ENCODE data around the gene CHKA. TPM values are rescaled to one million over a fixed set of nuclear protein-coding genes. Genes with fewer than 3 reads are reported as not detected.
A peak's percentile ranks its signal among the peaks of the same experiment; 100 is the strongest.

Gene CHKA
- total and polyA plus RNA-seq, 2 of the 4 experiments (the other 2 are of a cell fraction), result 4.5 to 8.4 TPM

- no peak overlapping the region for H2BK120ac ChIP-seq (ENCODE audit: low read depth, low read length)
- ATAC-seq (ENCODE audit: low read depth) (no peak), DNase-seq (no peak)
- H3K18ac ChIP-seq (ENCODE audit: low read depth, low read length), result no peak overlapping the region
- no peak overlapping the region for H2BK5ac ChIP-seq (ENCODE audit: low read depth, low read length, poor library complexity, severe bottlenecking)
- peak overlapping the region; percentile 57 for H2AK5ac ChIP-seq (ENCODE audit: low read depth, low read length)
- ChIA-PET POLR2A (ENCODE audit: unreplicated experiment) (no interaction called here), CTCF (interaction anchor here (0.6 kb wide), 1 partner anchor 105 kb away, joined by 5 read pairs; no protein-coding TSS in a partner anchor)
- H3K9me1 ChIP-seq (ENCODE audit: insufficient read depth, low read length), result peaks cover 26% of the 10 kb centered on the region
- peaks cover 28% of the 10 kb centered on the region for H3K4me1 ChIP-seq (ENCODE audit: control insufficient read depth, insufficient read depth, low read length)
- in situ Hi-C loops (cut with MboI; ENCODE audit: low sequenced_read_pairs), result no loop called here
- WGBS, 2 experiments (ENCODE audit: extremely low coverage in 2 of 2, insufficient read length in 1 of 2), result 94% methylated on average over 4 of the region's 16 CpGs; no CpG with 5 or more reads in 1 of the 2 experiments
- no peaks in the 10 kb centered on the region for H4K20me1 ChIP-seq (ENCODE audit: insufficient read depth, low read length)
- H3K36me3 ChIP-seq (ENCODE audit: control insufficient read depth, insufficient read depth, low read length), result no peaks in the 10 kb centered on the region
- no peak overlapping the region for H2AFZ ChIP-seq (replicated peaks; ENCODE audit: low read length, poor library complexity)
- no peak overlapping the region for H3K14ac ChIP-seq (replicated peaks; ENCODE audit: low read depth, low read length)
- no peak overlapping the region for H3K4ac ChIP-seq (ENCODE audit: low read depth, low read length)
- H3K56ac ChIP-seq (ENCODE audit: extremely low read depth, insufficient read depth, low read length), result no peak overlapping the region
- H3K27ac ChIP-seq (ENCODE audit: insufficient read depth, low read length), result no peak overlapping the region
- no peak overlapping the region for H3K4me3 ChIP-seq (ENCODE audit: insufficient read depth, low read depth, low read length)
- H2BK20ac ChIP-seq (ENCODE audit: low read depth, low read length), result no peak overlapping the region
- H2AK9ac ChIP-seq (replicated peaks; ENCODE audit: low read depth, low read length, poor library complexity), result no peak overlapping the region
- no peak overlapping the region for H3K9ac ChIP-seq (ENCODE audit: low read depth, low read length)
- H4K5ac ChIP-seq (ENCODE audit: low read depth, low read length), result no peak overlapping the region
- H3K9me3 ChIP-seq (ENCODE audit: control insufficient read depth, insufficient read depth, low read length), result no peaks in the 10 kb centered on the region
- no peak overlapping the region for H3K23ac ChIP-seq (ENCODE audit: low read depth, low read length)
- peaks cover 12 to 31% of the 10 kb centered on the region in 2 experiments; a peak in 3 of 4 replicates for H3K79me1 ChIP-seq (ENCODE audit: low read depth in 1 of 2, low read length in 2 of 2)
- H3K27me3 ChIP-seq (ENCODE audit: control insufficient read depth, insufficient read depth, low read length), result no peaks in the 10 kb centered on the region
- no peak overlapping the region for H4K91ac ChIP-seq (ENCODE audit: insufficient read depth, low read depth, low read length)
- no peak overlapping the region for H4K8ac ChIP-seq (ENCODE audit: low read depth in 2 of 2, low read length in 2 of 2)
- H2BK15ac ChIP-seq (ENCODE audit: low read depth, low read length), result no peak overlapping the region
- no TSS peak for BruUV-seq (replicated peaks)
- H3K4me2 ChIP-seq (ENCODE audit: low read depth, low read length), result no peak overlapping the region
- dilution Hi-C loops (cut with HindIII; ENCODE audit: low sequenced_read_pairs, unreplicated experiment), result no loop called here
- intact Hi-C loops (cut with micrococcal nuclease), result no loop called here
- TF ChIP-seq RFX5 (IDR thresholded peaks at IDR 0.05; ENCODE audit: low read depth, low read length), result no peak
- TF ChIP-seq MAZ (IDR thresholded peaks at IDR 0.05; ENCODE audit: borderline replicate concordance, low read depth, low read length), result no peak
- no peak for TF ChIP-seq CEBPB (IDR thresholded peaks at IDR 0.05; ENCODE audit: low read depth, low read length)
- no peak for TF ChIP-seq FOS (IDR thresholded peaks at IDR 0.05; ENCODE audit: low read depth, low read length)
- TF ChIP-seq, protein P1, sequence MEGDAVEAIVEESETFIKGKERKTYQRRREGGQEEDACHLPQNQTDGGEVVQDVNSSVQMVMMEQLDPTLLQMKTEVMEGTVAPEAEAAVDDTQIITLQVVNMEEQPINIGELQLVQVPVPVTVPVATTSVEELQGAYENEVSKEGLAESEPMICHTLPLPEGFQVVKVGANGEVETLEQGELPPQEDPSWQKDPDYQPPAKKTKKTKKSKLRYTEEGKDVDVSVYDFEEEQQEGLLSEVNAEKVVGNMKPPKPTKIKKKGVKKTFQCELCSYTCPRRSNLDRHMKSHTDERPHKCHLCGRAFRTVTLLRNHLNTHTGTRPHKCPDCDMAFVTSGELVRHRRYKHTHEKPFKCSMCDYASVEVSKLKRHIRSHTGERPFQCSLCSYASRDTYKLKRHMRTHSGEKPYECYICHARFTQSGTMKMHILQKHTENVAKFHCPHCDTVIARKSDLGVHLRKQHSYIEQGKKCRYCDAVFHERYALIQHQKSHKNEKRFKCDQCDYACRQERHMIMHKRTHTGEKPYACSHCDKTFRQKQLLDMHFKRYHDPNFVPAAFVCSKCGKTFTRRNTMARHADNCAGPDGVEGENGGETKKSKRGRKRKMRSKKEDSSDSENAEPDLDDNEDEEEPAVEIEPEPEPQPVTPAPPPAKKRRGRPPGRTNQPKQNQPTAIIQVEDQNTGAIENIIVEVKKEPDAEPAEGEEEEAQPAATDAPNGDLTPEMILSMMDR (conservative IDR thresholded peaks at IDR 0.05; ENCODE audit: low read depth, low read length), result no peak
- TF ChIP-seq CHD1 (IDR thresholded peaks at IDR 0.05; ENCODE audit: low read depth, low read length), result no peak
- TF ChIP-seq NFE2L2 (IDR thresholded peaks at IDR 0.05; ENCODE audit: low read depth, low read length), result no peak
- no peak for TF ChIP-seq BHLHE40 (IDR thresholded peaks at IDR 0.05; ENCODE audit: low read depth, low read length)
- TF ChIP-seq RAD21 (IDR thresholded peaks at IDR 0.05; ENCODE audit: low read length), result no peak
- no peak for TF ChIP-seq RCOR1 (IDR thresholded peaks at IDR 0.05; ENCODE audit: insufficient replicate concordance, low read length)
- TF ChIP-seq MAFK (IDR thresholded peaks at IDR 0.05; ENCODE audit: low read depth, low read length), result no peak
- TF ChIP-seq SMC3 (IDR thresholded peaks at IDR 0.05; ENCODE audit: low read depth, low read length), result no peak
- no peak for TF ChIP-seq MXI1 (IDR thresholded peaks at IDR 0.05; ENCODE audit: borderline replicate concordance, low read depth, low read length)
- TF ChIP-seq, protein P2, sequence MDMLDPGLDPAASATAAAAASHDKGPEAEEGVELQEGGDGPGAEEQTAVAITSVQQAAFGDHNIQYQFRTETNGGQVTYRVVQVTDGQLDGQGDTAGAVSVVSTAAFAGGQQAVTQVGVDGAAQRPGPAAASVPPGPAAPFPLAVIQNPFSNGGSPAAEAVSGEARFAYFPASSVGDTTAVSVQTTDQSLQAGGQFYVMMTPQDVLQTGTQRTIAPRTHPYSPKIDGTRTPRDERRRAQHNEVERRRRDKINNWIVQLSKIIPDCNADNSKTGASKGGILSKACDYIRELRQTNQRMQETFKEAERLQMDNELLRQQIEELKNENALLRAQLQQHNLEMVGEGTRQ (IDR thresholded peaks at IDR 0.05; ENCODE audit: low read depth, low read length), result no peak
Measured at GRCh38 chr11:68007498-68008380, 113.4 kb downstream of the CHKA start.

Measured in IMR-90 (cell line).